ENCODE data around the gene SZT2.

- TF ChIP-seq CTCF (conservative IDR thresholded peaks at IDR 0.05 in 1 of 2, IDR thresholded peaks at IDR 0.05 in 1 of 2; ENCODE audit: low read depth in 1 of 2, low read length in 2 of 2) (no peak), EZH2 (IDR thresholded peaks at IDR 0.05; ENCODE audit: low read length, missing control alignments) (no peak)
Observed at GRCh38 chr1:43388613-43389012, 1.1 kb upstream of the SZT2 start.
